ENCODE results near the gene ZMPSTE24.

Gene ZMPSTE24

GRCh38 chr1:40301541-40302299 is 43.7 kb downstream of the ZMPSTE24 start:
- H3K27ac Mint-ChIP-seq, result no peak overlapping the region
- TF ChIP-seq, protein P1, sequence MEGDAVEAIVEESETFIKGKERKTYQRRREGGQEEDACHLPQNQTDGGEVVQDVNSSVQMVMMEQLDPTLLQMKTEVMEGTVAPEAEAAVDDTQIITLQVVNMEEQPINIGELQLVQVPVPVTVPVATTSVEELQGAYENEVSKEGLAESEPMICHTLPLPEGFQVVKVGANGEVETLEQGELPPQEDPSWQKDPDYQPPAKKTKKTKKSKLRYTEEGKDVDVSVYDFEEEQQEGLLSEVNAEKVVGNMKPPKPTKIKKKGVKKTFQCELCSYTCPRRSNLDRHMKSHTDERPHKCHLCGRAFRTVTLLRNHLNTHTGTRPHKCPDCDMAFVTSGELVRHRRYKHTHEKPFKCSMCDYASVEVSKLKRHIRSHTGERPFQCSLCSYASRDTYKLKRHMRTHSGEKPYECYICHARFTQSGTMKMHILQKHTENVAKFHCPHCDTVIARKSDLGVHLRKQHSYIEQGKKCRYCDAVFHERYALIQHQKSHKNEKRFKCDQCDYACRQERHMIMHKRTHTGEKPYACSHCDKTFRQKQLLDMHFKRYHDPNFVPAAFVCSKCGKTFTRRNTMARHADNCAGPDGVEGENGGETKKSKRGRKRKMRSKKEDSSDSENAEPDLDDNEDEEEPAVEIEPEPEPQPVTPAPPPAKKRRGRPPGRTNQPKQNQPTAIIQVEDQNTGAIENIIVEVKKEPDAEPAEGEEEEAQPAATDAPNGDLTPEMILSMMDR (IDR thresholded peaks at IDR 0.05; ENCODE audit: unreplicated experiment in 3 of 3), result no peak
- H3K9me3 Mint-ChIP-seq, result no peaks in the 10 kb centered on the region
- no peaks in the 10 kb centered on the region for H3K27me3 Mint-ChIP-seq (ENCODE audit: low read depth)
- H3K4me3 Mint-ChIP-seq, result no peak overlapping the region
- no peaks in the 10 kb centered on the region for H3K36me3 Mint-ChIP-seq (ENCODE audit: low read depth)
- no peaks in the 10 kb centered on the region for H3K4me1 Mint-ChIP-seq

DNA sequence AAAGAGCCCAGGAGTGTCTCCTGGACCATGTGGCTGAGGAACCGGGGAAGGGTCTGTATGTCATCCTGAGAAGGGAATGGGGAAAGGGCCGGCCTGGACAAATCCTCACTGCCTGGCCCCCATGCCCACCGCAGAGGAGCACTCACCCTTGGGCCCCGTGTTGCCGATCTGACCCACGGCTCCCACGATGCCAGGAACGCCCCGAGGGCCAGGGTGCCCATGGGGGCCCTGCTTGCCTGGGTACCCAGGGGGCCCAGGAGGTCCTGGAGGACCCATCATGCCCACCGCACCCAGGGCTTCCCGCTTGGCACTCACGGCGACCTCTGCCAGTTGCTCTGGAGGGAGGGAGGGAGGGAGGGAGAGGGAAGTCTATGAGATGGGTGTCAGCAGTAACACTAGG is 44.4 kb downstream of the ZMPSTE24 start:
- no peak overlapping the region for H3K4me3 Mint-ChIP-seq
- no peaks in the 10 kb centered on the region for H3K36me3 Mint-ChIP-seq (ENCODE audit: low read depth)
- H3K9me3 Mint-ChIP-seq, result no peaks in the 10 kb centered on the region
- H3K4me1 Mint-ChIP-seq, result no peaks in the 10 kb centered on the region
- TF ChIP-seq, protein P1 (IDR thresholded peaks at IDR 0.05; ENCODE audit: unreplicated experiment in 3 of 3), result no peak
- H3K27ac Mint-ChIP-seq, result no peak overlapping the region
- no peaks in the 10 kb centered on the region for H3K27me3 Mint-ChIP-seq (ENCODE audit: low read depth)

GRCh38 chr1:40303051-40303771 is 45.2 kb downstream of the ZMPSTE24 start:
- H3K9me3 Mint-ChIP-seq, result no peaks in the 10 kb centered on the region
- no peaks in the 10 kb centered on the region for H3K27me3 Mint-ChIP-seq (ENCODE audit: low read depth)
- H3K4me1 Mint-ChIP-seq, result no peaks in the 10 kb centered on the region
- no peaks in the 10 kb centered on the region for H3K36me3 Mint-ChIP-seq (ENCODE audit: low read depth)
- H3K4me3 Mint-ChIP-seq, result no peak overlapping the region
- H3K27ac Mint-ChIP-seq, result no peak overlapping the region
- TF ChIP-seq, protein P1 (IDR thresholded peaks at IDR 0.05; ENCODE audit: unreplicated experiment in 3 of 3), result no peak

GRCh38 chr1:40303790-40304189 is 45.8 kb downstream of the ZMPSTE24 start:
- H3K9me3 Mint-ChIP-seq, result no peaks in the 10 kb centered on the region
- H3K4me1 Mint-ChIP-seq, result no peaks in the 10 kb centered on the region

DNA sequence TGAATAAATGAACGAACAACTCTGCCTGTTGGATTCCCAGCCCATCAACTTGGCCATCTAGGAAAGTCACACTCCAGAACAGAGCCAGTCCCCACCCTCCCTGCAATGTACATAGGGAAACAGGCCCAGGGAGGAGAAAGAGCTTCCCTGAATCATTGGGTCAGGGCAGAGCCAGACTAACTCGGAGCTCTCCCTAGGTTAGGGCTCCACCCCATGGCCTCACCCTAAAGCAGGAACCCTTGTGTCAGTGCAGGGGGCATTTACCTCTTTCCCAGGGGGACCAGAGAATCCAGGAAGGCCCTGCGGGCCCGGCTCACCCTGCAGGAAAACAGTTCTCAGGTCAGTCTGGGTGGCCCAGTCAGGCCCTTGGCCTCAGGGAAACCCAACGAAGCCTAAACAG is 47.4 kb downstream of the ZMPSTE24 start:
- no peaks in the 10 kb centered on the region for H3K4me1 Mint-ChIP-seq
- H3K9me3 Mint-ChIP-seq, result no peaks in the 10 kb centered on the region
- H3K36me3 Mint-ChIP-seq (ENCODE audit: low read depth), result no peaks in the 10 kb centered on the region
- no peaks in the 10 kb centered on the region for H3K27me3 Mint-ChIP-seq (ENCODE audit: low read depth)
- H3K4me3 Mint-ChIP-seq, result no peak overlapping the region
- TF ChIP-seq, protein P1 (IDR thresholded peaks at IDR 0.05; ENCODE audit: unreplicated experiment in 3 of 3), result no peak
- H3K27ac Mint-ChIP-seq, result no peak overlapping the region

More at GRCh38 chr1:40303790-40304189, 45.8 kb downstream of the ZMPSTE24 start:
- Mint-ChIP-seq H3K4me3 (no peak overlapping the region), H3K36me3 (ENCODE audit: low read depth) (no peaks in the 10 kb centered on the region), H3K27me3 (ENCODE audit: low read depth) (no peaks in the 10 kb centered on the region), H3K27ac (no peak overlapping the region)
- TF ChIP-seq, protein P1 (IDR thresholded peaks at IDR 0.05; ENCODE audit: unreplicated experiment in 3 of 3), result no peak
